Kasumi-1 (cell line): ENCODE measurements around the gene GRAMD1B.

Experiments
- DNase-seq, 2 experiments: peaks; one replicate each; lab custom pipeline; 2025; lab: John Stamatoyannopoulos, UW

Gene GRAMD1B

DNA sequence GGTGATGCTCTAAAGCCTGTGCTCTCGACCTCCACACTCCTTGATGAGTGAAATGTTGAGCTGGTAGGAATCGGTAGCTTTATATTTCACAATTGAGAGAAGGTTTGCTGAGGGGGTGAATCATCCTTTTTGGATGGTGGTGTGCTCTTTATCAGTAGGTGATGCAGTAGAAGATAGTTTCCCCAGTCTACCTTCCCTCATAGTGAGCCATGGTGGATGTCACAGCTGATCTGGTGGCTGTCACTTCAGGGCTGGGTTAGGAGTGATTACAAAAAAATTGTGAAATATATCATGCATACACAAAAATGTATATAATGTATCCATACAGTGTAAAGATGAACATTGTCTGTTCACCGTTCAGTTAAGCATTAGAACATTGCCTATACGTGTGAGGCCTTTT is 105.3 kb downstream of the GRAMD1B start:
- DNase-seq = no peak

DNA sequence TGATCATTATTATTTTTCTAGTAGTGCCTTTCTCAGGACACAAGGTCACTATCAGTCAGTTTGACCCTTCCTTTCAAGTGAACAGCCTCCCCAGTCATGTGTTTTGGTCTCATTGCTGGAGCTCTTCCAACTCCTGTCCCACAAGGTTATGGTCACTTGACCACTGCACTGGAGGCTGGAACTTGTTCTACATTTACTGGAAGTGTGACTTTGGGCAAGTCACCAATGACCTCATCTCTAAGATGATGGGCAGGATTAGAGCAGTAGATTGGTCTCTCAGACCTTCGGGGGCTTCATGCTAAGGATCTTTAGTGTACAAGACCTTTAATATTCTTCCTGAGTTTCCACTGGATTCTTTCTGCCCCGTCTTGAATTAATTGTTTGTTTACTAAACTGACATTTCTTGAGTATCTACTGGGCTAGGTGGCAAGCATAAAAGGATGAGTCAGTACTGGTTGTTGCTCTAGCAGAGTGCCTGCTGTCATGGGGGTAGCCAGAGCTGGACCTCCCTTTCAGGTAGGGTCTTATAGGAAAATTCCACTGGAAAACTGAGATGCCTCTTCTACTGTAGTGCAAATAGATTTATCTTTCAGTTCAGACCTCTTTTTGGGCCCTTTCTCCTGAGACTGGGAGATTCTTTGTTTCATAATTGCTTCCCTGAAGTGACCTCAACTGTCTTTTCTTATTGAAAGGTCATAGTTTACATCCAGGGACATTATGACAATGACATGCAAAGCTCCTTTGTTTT is 106.8 kb downstream of the GRAMD1B start:
- DNase-seq = no peak

DNA sequence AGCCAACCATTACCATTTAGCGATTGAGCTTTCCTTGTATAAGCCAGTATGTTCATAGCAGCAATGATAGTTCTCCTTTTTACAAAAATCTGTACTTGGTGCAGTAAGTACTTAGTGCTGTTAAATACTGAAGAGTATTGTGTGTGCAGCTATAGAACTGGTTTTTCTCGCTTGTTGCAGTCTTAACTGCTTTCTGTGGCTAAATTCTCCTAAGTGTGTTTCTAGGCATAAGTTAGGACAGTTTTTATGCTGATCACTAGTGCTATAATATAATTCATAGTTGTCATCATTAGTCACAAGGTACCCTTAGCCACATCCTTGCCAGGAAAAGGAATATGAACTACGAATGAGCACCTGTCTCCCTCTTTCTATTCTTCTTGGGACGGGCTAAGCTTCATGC is 107.7 kb downstream of the GRAMD1B start:
- no peak for DNase-seq

DNA sequence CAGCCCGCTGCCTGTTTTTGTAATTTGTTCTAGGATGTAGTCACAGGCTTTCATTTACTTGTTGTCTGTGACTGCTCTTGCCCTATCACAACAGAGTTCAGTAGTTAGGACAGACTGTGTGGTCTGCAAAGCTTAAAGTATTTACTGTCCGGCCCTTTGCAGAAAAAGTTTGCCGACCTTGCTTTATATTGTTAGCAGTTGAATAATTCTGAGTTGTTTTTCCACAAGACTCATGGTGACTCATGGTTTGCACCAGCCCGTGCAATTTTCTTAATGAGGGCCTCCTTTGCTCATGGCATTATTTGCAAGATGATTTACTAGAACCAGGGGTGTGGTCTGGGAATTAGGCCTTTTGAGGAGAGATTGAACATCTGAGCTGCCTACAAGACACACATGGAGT is 113.7 kb downstream of the GRAMD1B start:
- DNase-seq = no peak

DNA sequence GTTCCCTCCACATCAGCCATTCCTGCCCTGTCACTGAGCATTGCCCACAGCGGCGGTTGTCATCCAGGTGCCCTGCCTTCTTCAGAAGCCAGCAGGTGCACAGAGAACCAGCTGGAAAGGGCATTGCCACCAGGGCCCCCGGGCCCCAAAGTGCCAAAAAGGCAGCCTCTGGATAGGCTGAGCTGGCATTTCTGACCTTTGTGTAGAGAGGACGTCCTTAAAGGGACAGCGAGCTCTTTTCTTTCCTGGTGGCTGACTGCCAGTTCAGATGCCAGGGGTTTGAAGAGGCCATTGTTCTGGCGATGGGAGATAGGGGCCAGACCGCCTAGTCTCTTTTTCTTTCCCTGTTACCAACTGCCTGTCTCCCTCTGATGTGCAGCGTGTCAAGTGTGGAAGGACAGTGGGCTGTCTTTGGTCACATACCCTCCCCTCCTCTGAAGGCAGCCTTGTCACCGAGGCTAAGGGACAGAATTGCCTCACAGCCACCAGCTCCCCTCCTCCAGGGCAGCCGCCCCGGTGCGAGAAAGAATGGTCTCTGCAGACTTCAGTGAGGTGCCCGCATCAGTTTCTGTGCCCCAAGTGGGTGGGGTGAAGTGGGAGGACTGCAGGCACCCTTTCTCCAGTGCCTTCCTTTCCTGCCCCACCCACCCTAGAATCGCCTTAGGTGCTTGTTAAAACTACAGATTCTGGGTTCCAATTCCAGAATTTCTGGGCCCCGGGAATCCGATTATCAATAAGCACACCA is 114.7 kb downstream of the GRAMD1B start:
- DNase-seq = no peak

DNA sequence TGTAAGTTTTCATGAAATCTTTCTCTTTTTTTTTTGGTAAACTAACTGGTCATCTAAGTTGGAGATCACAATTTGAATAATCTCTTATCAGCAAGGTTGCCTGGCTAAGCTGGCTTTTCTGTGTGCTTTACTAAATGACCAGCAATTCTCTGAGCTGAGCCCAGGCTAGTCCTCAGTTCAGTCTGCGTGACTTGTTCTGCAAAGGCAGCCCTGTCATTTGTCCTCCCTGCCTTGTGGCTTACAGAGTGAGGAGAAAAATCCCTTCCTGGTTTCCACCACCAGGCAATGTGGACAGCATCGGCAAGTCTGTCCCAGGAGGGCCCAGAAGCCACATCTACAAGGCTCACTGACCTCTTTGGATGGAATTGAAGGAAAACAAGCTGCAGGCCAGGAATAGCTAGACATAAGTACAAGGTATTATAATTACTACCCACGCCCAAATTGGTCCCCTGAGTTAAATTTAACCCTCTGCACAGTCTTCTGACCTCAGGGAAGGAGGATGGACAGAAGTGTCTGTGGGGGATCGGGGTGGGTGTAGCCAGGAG is 115.7 kb downstream of the GRAMD1B start:
- no peak for DNase-seq

DNA sequence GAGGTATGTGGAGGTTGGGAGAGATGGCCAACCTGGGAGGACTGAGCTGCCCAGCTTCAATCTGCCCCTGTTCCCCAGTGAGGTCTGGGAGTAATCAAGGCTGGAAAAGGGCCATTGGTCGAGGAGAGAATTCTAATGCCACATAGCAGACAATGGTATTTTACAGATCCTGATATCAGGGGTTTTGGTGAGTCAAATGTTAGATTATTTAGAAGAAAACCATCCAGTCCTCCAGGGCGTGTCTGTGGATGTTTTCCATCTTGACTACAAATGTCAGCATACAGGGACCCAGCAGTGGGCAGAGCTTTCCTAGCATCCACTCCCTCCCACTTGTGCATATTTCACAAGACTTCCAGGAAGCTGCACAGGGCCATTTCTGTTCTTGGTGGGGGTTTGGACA is 116.4 kb downstream of the GRAMD1B start:
- no peak for DNase-seq

DNA sequence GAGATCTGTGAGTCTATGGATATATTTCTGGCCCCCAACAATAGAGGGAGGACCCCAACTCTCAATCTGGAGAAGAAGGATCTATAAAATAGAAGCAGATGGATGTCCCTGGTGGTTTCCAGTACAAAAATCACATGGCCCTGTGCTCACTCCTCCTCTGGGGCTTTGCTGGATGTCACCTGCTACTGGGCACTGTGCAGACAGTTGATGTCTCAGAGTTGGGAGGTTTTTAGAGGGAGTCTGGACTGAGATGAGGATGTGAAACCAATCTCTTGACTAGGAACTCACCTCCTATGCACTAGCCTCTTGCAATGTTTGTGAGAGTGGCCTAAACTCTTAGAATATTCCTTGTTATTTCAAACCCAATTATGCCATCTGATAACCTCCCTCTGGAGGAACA is 117.1 kb downstream of the GRAMD1B start:
- no peak for DNase-seq

DNA sequence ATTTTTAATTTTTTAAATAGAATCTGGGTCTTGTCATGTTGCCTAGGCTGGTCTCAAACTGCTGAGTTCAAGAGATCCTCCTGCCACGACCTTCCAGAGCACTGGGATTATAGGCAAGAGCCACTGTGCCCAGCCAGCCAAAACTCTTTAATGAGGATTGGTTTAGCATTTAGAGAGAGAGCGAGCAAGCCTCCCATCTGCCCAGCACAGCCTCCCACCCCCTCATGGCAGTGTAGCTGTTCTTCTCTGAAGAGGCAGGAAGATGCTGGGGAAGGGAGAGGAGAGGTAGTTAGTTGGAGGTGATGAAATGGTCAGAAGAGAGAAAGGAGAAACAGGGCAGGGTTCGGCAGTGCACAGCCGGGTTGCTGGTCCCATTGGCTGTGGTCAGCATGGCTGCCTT is 118.7 kb downstream of the GRAMD1B start:
- no peak for DNase-seq

DNA sequence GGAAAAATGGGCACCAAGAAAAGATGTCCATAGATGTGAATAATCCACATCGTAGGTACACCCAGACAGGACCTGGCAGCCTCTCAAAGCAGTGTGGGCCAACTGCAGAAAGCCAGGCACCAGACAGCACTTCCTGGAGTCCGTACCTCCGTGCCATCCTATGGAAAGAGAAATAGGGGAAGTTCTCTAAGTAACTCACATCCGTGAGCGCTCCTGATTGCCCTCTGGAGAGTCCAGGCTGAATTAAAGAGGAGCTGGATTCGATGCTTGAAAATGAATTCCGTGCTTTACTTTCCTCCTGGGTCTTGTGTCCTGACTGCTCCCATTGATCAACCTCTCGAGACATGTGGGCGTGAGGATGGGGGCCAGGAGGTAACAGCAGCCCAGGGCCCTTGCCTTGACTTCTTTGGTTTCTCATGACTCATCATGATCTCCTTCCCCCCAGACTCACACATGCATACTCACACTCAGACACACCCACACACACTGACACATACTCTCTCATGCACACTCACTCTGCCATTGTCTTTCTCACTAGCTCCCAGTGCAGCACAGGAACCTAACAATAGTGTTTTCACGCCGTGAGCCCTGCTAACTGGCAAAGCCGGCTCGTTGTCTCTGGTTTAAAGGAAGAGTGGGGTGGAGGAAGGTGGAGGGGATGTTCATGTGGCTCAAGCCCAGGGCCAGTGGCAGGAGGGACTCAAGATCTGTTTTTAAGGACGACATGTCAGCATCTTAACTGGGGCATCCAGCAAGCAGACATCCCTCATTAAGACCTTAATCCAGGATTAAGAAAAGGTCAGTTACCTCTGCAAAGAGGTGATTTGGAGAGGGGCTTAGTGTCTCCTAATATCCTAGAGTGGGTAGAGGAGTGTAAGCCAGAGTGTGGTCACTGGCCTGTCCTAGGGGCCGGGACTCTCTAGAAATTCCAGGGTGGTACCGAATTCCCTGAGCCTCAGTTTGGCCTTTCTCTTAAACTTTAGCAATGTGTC is 120.2 kb downstream of the GRAMD1B start:
- DNase-seq = no peak

DNA sequence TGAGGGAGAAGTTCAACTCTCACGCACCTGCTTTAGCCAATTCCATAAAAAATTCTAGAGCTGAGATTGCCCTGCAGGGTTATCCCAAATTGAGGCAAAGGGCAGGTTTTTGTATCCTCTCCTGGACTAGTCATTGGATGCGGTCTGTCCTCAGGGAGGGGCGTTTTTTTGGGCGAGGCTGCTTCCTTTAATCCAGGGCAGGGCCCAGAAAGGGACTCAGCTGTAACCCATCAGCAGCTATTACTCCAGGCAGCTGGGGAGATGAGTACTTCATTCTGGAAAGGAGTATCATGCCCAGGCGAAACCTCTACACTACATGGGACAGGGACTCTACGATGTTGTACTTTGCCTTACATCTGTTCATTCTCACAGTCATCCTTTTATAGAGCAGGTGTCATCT is 121.0 kb downstream of the GRAMD1B start:
- DNase-seq = no peak

DNA sequence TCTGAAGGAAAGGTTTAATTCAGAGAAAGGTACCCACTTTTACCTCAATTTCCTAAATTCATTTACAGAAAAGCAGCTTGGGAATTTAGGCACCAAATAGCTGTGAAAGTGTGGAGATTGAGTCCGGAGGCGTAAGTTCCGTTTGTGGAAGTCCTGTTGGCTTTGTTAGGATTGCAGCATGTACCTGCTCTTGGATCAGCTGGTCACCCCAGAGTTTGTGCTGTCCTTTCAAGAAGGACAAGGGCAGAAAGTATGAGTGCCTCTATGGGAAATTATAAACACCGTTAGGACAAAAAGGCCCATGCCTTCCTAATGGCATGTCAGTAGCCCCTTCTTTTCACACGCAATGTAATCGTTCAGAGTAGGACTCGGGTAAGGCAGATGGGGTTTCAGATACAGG is 126.6 kb downstream of the GRAMD1B start:
- no peak for DNase-seq

DNA sequence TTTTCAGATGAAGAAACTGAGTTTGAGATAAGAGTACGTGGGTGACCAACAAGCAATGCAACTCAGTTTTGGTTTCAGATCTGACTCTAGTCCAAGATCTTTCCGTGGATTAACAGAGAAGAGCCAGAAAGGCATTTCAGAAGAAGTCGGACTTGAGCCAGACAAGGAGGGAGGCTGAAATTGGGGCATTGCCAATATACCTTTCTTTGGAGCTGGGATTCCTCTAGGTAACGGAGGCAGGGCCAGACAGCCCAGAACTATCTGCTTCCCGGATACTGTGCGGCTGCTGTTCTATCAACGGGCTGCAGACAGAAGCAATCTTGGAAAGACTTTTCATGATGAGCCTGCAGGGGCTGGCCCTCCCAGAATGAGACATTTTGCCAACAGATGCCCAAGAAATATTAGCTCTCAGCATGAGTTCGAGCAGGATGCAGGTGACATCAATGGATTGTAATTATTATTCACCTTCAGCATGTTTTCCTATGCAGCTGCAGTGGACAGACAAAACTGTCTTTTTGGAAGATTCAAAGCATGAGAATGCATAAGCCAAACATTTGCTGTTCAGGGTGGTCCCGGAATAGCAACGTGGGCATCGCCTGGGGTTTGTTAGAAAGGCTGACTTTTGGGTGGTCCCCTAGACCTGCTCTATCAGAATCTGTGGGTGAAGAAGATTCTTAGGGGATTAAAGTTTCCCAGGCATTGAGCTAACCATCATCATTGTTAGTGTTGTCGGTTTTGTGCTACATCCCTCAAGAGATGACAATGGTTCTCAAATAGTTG is 128.7 kb downstream of the GRAMD1B start:
- no peak for DNase-seq

DNA sequence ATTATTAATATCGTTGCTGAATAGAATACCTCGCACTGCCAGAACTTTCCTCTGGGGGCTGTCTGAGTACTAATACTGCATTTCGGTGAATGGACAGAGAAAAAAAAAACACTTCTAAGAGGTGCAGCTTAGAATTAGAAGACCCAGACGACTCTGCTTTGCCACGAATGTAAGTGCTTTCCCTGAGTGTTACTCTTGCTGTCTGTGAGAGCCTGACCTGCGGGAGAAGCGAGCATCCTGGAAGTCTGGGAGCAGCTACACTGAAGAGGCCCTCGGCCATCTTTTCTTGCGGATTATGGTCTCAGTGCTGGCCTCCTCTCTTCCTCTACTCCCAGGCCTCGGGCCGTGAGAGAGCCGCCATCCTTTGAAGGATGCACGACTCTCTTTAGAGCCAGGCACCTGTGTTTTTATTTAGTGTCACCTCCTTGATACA is 129.5 kb downstream of the GRAMD1B start:
- no peak for DNase-seq

DNA sequence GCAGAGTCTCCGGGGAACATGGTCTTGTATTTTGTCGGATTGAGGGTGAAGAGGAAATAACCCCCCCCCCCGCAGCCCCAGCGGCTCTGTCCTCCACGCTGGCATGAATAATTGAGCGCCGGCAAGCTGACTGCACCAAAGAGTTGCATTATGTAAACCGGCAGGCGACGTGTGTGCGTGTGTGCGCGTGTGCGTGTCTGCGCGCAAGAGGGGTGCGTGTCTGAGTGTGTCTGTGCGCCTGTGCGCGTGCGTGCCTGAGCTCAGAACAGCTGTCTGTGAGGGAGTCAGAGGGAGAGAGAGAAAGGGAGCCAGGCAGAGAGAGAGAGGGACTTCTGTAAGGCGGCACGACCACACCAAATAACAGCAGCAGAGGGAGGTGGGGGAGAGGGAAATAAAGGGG is 129.9 kb downstream of the GRAMD1B start:
- DNase-seq = no peak

DNA sequence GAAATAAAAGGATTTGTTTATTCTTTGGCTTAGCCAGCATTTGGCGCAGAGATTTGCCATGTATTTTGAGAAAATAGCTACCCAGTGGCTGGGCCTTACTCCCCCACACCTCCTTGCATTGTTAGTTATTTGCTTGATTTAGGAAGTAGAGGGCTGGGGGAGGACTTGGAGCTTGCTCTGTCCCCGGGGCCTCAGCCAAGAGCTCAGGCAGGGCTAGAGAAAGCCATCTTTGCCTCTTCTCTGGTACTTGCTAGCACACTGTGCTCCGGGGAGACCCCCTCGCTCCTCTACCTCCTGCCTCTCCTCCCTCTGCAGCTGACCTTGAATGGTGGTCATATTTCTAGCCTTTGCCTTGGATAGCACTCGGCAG is 131.3 kb downstream of the GRAMD1B start:
- DNase-seq = no peak

DNA sequence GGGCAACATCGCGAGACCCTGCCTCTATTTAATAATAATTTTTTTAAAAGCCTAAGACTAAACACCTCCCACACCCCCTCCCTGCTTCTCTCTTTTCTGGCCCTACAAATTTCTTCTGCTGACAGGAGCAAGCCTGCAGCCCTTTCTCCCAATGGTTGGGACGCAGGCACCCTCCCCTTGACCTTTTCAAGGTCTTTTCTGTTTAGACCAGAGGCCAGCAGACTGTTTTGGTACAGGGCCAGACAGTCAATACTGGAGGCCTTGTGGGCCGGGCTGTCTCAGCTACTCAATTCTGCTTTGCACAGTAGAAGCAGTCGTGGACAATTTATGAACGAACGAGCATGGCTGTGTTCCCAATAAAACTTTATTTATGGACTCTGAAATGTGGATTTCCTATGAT is 132.1 kb downstream of the GRAMD1B start:
- DNase-seq = no peak

DNA sequence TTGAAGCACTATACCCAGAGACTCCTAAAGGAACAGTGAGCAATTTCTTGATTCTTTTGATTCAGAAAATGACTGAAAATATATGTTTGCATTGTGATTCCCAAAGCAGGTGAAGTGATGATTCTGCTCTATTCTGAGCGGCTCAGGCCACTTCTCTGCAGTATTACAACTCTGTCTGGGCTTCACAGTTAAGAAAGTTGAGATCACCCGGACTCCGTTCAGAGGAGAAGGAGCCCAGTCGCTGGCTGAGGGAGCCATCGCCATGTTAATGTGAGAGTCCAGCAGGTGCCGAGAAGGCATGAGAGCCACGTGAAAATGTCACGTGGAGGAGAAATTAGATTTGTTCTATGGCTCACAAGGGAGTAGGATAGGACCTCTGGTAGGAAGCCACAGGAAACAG is 132.8 kb downstream of the GRAMD1B start:
- no peak for DNase-seq

DNA sequence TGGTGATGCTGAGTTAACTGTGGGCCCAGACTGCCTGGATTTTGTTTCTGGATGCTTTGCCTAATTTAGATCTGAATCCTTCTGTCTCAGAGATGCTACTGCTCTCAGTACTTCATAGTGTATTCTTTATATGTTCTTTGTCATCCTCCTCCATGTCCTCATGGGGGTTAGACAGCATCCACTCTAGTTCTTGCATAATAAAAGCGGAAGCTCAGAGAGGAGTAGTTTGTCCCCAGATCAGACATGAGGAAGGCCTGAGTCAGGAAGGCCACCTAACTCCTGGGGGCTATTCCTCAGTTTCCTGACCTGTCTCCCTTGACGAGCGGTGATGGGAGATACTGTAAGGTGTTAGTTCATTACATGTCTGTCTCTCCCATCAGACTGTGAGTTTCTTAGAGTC is 134.2 kb downstream of the GRAMD1B start:
- DNase-seq = no peak

DNA sequence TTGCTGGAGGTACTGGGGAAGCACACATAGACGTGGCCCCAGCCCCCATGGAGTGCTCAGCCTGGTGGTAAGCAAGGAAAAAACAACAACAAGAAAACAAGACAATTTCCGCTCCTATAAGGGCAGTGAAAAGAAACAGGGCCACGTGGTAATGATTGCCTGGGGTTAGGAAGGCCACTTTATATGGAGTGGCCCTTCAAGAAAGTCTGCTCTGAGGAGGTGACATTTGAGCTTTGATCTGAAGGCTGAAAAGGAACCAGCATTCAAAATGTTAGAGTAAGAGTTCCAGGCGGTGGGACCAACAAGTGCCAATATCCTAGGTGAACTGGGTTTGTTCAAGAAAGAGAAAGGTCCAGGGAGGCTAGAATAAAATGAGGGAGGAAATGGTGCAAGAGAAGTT is 136.8 kb downstream of the GRAMD1B start:
- DNase-seq = no peak

DNA sequence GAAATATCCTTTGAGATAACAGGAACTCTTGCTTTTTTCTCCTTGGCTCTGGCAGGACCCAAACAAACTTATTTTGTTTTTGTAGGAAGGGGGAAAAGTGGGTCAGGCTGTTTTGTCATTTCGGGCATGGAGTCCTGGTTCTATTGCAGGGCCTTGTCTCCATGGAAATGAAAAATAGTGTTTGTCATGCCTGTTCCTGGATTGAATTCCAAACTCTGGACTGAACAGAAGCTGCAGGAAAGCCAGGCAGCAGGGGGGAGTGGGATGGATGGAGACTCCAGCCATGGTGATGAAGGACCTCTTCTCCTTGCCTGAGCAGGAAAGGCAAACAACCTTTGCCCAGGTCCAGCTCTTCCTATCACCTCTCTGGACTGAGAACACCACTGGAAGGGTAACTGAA is 137.4 kb downstream of the GRAMD1B start:
- DNase-seq = no peak
